GM12873 (cell line): ENCODE data around the gene SMIM32.

Source experiments
- TF ChIP-seq, protein P1 (sequence below): IDR thresholded peaks from 2 replicates; pipeline ENCODE4 v1.5.1; 2012; ENCODE audit warnings: low read depth, mild to moderate bottlenecking, moderate library complexity, low read length, control low read depth; ENCODE audit not compliant: insufficient read depth; ENCODE audit errors: missing control alignments

The SMIM32 gene

DNA sequence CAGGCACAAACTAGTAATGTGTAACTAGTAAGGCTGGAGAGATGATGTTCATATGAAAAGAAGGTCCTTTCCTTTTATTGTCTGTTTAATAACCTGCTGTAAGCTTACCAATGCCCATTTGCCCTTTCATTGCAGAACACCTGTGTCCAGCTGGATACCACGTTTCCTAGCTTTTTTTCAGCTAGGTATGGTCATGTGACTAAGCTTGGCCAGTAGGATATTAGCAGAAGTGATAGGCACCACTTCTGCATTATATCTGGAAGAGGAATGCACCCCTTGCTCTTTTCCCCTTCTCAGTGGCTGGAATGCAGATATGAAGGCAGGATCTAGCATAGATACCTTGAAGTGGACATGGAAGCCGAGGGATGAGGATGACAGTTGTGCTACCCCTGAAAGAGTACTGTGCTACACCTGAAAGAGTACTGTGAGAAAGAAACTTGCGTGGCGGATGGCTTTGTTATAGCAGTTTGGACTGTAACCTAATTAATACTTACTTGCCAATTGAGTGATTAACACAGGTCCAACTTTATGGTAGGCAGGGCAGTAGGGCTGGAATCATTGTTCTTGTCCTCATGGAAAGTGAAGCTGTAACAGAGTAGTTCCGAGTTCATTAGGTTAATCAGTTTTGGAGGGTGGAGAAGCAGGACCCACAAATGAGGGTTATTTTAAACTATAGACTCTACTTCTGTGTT lies 6.8 kb downstream of the SMIM32 start:
- TF ChIP-seq, protein P1, sequence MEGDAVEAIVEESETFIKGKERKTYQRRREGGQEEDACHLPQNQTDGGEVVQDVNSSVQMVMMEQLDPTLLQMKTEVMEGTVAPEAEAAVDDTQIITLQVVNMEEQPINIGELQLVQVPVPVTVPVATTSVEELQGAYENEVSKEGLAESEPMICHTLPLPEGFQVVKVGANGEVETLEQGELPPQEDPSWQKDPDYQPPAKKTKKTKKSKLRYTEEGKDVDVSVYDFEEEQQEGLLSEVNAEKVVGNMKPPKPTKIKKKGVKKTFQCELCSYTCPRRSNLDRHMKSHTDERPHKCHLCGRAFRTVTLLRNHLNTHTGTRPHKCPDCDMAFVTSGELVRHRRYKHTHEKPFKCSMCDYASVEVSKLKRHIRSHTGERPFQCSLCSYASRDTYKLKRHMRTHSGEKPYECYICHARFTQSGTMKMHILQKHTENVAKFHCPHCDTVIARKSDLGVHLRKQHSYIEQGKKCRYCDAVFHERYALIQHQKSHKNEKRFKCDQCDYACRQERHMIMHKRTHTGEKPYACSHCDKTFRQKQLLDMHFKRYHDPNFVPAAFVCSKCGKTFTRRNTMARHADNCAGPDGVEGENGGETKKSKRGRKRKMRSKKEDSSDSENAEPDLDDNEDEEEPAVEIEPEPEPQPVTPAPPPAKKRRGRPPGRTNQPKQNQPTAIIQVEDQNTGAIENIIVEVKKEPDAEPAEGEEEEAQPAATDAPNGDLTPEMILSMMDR: no peak

DNA sequence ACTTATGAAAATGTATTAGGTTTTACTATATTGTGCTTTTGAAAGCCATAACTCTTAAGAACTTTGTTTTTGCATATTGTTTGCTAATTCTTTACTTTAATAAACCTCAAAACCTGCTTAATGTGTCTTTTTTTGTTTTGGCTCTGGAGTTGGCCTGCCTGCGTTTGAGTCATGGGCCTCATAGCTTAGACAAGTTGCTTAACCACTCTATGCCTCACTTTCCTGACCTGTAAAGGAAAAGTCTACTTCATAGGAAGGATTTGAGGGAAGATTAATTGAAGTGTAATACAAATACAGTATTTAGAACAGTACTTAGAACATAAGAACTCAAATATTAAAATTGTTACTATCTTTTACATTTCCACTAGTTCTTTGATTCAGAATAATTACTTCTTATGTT lies 10.3 kb downstream of the SMIM32 start:
- TF ChIP-seq, protein P1: no peak

DNA sequence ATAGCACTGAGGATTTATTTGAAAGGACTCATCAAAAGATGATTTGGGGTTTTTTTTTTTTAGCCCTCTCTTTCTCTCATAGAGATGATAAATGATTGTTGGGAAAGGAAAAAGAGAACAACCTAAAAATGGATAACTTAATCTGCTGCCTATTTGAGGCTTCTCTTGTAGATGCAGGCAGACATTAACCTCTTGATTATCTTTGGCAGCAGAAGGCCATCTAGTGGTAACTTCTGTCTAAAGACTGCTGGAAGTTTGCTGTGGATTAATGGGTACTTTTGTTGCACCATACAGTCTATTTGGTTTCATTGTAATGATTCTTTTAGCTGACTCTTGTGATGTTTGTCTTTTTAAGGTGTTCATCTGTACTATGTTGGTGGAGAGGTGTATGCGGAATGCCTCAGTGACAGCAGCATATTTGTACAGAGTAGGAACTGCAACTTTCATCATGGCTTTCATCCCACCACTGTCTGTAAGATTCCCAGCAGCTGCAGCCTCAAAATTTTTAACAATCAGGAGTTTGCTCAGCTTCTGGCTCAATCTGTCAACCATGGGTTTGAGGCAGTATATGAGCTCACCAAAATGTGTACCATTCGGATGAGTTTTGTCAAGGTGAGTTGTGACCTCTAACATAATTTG lies 18.8 kb downstream of the SMIM32 start:
- TF ChIP-seq, protein P1: peak; percentile 70

DNA sequence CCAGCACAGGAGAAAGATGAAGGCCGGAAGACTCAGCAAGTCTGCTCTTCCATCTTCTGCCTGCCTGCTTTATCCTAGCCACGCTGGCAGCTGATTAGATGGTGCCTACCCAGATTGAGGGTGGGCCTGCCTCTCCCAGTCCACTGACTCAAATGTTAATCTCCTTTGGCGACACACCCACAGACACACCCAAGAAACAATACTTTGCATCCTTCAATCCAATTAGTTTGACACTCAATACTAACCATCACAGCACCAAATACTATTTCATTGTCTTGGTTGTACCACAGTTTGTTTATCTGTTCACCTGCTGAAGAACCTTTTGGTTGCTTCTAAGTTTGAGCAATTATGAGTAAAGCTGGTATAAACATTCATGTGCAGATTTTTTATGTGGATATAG lies 23.7 kb downstream of the SMIM32 start:
- TF ChIP-seq, protein P1: no peak

DNA sequence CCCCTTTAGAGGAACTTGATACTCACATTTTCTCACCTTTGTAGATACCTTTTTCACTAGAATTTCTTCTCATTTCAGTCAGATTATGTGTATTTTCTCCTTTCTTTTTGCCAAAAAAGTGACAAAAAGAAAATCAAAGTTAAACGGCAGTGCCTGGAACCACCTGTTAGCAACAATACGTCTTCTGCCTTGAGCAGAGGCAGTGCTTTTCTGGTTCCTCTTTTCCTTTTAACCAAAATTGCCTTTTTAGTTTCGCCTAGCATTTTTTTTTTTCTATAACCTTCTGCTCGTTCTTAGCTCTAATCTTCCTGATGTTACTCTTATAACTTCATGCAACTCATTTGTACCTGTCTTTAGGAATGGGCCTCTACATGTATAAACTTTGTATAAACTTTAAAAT lies 26.1 kb downstream of the SMIM32 start:
- TF ChIP-seq, protein P1: no peak

DNA sequence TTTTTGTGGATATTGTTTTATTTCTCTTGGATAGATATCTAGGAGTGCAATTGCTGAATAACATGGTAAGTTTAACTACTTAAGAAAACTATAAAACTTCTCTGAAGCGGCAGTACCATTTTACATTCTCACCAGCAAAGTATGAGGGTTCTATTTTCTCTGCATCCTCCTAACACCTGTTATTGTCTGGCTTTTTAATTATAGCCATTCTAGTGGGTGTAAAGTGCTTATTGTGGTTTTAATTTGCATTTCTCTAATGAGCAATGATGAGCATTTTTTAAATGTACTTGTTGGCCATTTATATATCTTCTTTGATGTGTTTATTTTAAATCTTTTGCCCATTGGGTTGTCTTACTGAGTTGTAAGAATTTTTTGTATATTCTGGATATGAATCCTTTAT lies 28.7 kb downstream of the SMIM32 start:
- TF ChIP-seq, protein P1: no peak

DNA sequence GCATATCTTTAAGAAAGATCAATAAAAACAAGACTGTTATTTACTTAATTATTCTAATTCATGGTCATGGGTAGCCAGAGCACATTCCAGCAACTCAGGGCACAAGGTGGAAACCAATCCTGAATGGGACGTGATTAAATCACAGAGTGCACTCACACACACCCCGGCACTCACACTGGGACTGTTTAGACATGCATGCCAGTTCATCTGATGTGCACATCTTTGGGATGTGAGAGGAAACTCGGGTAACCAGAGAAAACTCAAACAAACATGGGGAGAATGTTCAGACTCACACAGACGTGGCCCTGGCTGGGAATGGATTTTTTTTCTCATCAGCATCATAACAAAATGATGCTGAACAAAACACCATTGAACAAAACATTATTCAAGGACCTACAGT lies 31.0 kb downstream of the SMIM32 start:
- TF ChIP-seq, protein P1: no peak
